GM15510 (cell line): ENCODE data around the gene GCNT2.

Experiments used
- POLR2A ChIP-seq: IDR thresholded peaks from 3 replicates; pipeline ENCODE4 v1.6.1; 2011; ENCODE audit warnings: borderline replicate concordance; ENCODE audit not compliant: insufficient read length; ENCODE audit errors: extremely low read depth

GCNT2 gene

GRCh38 chr6:10558565-10558964 is 37.4 kb downstream of the GCNT2 start:
- TF ChIP-seq POLR2A = no peak

- TF ChIP-seq POLR2A = no peak
Measured at GRCh38 chr6:10559522-10560152, 38.5 kb downstream of the GCNT2 start.

- TF ChIP-seq POLR2A = no peak
Measured at GRCh38 chr6:10561611-10562199, 40.6 kb downstream of the GCNT2 start.

- TF ChIP-seq POLR2A = no peak
Measured at GRCh38 chr6:10564975-10565673, 44.0 kb downstream of the GCNT2 start.

GRCh38 chr6:10565913-10566312 is 44.8 kb downstream of the GCNT2 start:
- no peak for TF ChIP-seq POLR2A

GRCh38 chr6:10567256-10568026 is 46.3 kb downstream of the GCNT2 start:
- no peak for TF ChIP-seq POLR2A

GRCh38 chr6:10569392-10570127 is 48.4 kb downstream of the GCNT2 start:
- TF ChIP-seq POLR2A = no peak

- no peak for TF ChIP-seq POLR2A
Measured at GRCh38 chr6:10576226-10576625, 55.1 kb downstream of the GCNT2 start.

GRCh38 chr6:10577112-10577511 is 56.0 kb downstream of the GCNT2 start:
- no peak for TF ChIP-seq POLR2A

- TF ChIP-seq POLR2A = no peak
Measured at GRCh38 chr6:10578723-10579122, 57.6 kb downstream of the GCNT2 start.

- no peak for TF ChIP-seq POLR2A
Measured at GRCh38 chr6:10579803-10580202, 58.7 kb downstream of the GCNT2 start.

GRCh38 chr6:10580570-10580969 is 59.4 kb downstream of the GCNT2 start:
- TF ChIP-seq POLR2A = no peak

GRCh38 chr6:10582774-10583508 is 61.8 kb downstream of the GCNT2 start:
- TF ChIP-seq POLR2A = no peak

GRCh38 chr6:10583509-10583901 is 62.4 kb downstream of the GCNT2 start:
- no peak for TF ChIP-seq POLR2A
